ENCODE data around the gene S100A7A. TPM values are rescaled to one million over a fixed set of nuclear protein-coding genes. Genes with fewer than 3 reads are reported as not detected.

Gene S100A7A
- total and polyA plus RNA-seq, 2 experiments from 2014 or later = not detected

DNA sequence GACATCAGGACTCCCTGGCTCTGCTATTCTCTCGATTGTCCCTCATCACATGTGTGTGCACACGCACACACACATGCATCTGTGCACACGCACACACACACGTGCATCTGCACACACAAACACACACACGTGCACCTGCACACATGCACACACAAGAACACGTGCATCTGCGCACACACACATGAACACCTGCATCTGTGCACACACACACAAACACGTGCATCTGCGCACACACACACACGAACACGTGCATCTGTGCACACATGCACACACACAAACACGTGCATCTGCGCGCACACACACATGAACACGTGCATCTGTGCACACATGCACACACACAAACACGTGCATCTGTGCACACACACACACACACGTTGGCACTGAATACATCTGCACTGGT lies 14.7 kb downstream of the S100A7A start:
- Histone ChIP-seq H3K27me3 (peaks cover 9% of the 10 kb centered on the region), H3K9me3 (ENCODE audit: low read depth) (no peaks in the 10 kb centered on the region), H3K4me3 (no peak overlapping the region), H3K4me1 (ENCODE audit: low read depth) (no peaks in the 10 kb centered on the region), H3K36me3 (no peaks in the 10 kb centered on the region), H3K27ac (no peak overlapping the region)
- no peak for TF ChIP-seq CTCF (IDR thresholded peaks at IDR 0.05; ENCODE audit: low read depth, low read length)
- DNase-seq (ENCODE audit: low read depth in 1 of 2, low spot score in 1 of 2) = no peak

- no peak overlapping the region for H3K4me3 ChIP-seq
- no peak for DNase-seq (ENCODE audit: low read depth in 1 of 2, low spot score in 1 of 2)
- no peak for TF ChIP-seq CTCF (IDR thresholded peaks at IDR 0.05; ENCODE audit: low read depth, low read length)
- no peaks in the 10 kb centered on the region for H3K36me3 ChIP-seq
- no peaks in the 10 kb centered on the region for H3K9me3 ChIP-seq (ENCODE audit: low read depth)
- peaks cover 9% of the 10 kb centered on the region for H3K27me3 ChIP-seq
- H3K27ac ChIP-seq = no peak overlapping the region
- H3K4me1 ChIP-seq (ENCODE audit: low read depth) = no peaks in the 10 kb centered on the region
These were observed 15.1 kb downstream of the S100A7A start for GRCh38 chr1:153431427-153431826.

GRCh38 chr1:153431928-153432327 lies 15.6 kb downstream of the S100A7A start:
- no peak for DNase-seq (ENCODE audit: low read depth in 1 of 2, low spot score in 1 of 2)
- Histone ChIP-seq H3K27me3 (peaks cover 9% of the 10 kb centered on the region), H3K4me3 (no peak overlapping the region), H3K4me1 (ENCODE audit: low read depth) (no peaks in the 10 kb centered on the region), H3K9me3 (ENCODE audit: low read depth) (no peaks in the 10 kb centered on the region), H3K36me3 (no peaks in the 10 kb centered on the region), H3K27ac (no peak overlapping the region)
- TF ChIP-seq CTCF (IDR thresholded peaks at IDR 0.05; ENCODE audit: low read depth, low read length) = no peak

DNA sequence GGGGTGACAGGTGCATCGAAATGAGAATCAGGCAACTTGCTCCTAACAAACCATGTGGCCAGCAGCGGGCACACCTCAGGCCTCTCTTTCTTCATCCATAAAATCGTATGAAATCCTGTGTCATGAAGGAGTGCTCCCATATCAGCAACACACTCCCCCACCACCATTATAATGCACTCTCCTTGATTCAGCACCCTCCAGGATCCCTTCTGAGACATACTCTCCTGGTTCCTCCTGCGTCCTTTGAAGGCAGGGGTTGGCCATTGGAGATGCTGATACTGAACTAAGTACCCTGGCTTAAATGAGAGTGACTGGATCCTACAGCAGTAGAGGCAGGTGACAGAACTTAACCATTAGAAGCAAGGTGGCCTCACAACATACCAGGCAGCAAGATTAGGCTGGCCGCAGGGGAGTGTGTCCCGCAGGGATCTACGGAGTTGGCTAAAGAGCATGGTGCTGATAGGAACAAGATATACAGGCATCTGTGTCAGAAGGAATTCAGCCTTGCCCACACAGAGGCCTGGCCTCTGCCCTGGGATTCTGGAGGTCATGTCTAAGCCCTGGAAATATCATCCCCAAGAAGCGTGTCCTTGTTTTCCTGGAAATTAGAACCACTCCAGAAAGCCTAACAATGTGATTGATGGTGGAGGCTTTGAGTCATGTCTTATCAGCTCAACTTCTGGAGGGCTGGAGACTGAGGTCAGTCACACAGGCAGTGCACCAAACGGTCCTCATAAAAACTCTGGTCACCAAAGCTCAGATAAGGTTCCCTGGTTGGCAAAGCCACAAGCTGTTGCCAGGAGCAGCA lies 16.8 kb downstream of the S100A7A start:
- Histone ChIP-seq H3K4me3 (no peak overlapping the region), H3K9me3 (ENCODE audit: low read depth) (no peaks in the 10 kb centered on the region), H3K4me1 (ENCODE audit: low read depth) (no peaks in the 10 kb centered on the region), H3K27ac (no peak overlapping the region), H3K36me3 (no peaks in the 10 kb centered on the region), H3K27me3 (peaks cover 8% of the 10 kb centered on the region)
- TF ChIP-seq CTCF (IDR thresholded peaks at IDR 0.05; ENCODE audit: low read depth, low read length) = no peak
- DNase-seq (ENCODE audit: low read depth in 1 of 2, low spot score in 1 of 2) = peak in 1 of 2 donors; percentile 4

DNA sequence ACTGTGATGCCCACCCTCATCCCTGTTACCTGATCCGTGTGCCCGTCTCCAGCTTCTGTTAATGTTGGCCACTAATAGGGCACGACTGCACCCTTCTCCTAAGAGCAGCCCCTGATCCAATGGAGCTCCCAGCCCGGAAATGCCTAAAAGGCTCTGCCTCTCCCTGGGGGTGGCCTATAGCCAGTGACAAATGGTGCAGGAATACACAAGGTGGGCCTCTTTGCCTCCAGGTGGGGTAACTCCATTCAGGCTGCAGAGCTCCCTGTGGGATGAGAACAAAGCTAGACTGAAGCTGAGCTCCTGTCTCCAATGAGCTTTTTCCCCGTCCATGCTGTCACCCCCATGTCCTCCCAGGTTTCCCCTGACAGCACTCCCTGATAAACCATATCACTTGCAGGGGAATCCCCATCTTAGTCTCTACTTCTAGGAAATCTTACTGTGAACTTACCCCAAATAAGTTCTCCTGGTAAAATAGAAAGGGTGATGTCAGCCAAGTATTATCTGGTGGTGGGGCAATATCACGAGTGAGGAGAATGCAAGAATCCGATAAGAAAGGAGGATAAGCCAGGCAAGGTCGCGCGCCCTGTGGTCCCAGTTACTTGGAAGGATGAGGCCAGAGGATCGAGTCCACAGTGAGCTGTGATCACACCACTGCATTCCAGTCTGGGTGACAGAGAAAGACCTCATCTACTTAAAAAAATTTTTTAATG lies 18.6 kb downstream of the S100A7A start:
- DNase-seq (ENCODE audit: low read depth in 1 of 2, low spot score in 1 of 2) = peak in 1 of 2 donors; percentile 3
- H3K27ac ChIP-seq = no peak overlapping the region
- H3K27me3 ChIP-seq = peaks cover 4% of the 10 kb centered on the region
- H3K36me3 ChIP-seq = no peaks in the 10 kb centered on the region
- H3K4me1 ChIP-seq (ENCODE audit: low read depth) = no peaks in the 10 kb centered on the region
- no peak overlapping the region for H3K4me3 ChIP-seq
- no peaks in the 10 kb centered on the region for H3K9me3 ChIP-seq (ENCODE audit: low read depth)
- no peak for TF ChIP-seq CTCF (IDR thresholded peaks at IDR 0.05; ENCODE audit: low read depth, low read length)
